ENCODE results near the gene EPHB1.

EPHB1 gene

DNA sequence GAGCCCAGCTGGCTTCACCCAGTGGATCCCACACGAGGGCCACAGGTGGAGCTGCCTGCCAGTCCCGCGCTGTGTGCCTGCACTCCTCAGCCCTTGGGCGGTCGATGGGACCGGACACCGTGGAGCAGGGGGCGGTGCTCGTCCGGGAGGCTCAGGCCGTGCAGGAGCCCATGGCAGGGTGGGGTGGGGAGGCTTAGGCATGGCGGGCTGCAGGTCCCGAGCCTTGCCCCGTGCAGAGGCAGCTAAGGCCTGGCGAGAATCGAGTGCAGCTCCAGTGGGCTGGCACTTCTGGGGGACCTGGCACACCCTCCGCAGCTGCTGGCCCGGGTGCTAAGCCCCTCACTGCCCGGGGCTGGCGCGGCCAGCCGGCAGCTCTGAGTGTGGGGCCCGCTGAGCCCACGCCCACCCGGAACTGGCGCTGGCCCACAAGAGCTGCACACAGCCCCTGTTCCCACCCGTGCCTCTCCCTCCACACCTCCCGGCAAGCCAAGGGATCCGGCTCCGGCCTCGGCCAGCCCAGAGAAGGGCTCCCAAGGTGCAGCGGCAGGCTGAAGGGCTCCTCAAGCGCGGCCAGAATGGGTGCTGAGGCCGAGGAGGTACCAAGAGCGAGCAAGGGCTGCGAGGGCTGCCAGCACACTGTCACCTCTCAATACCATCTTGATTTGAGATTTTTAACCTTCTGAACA is 121.4 kb downstream of the EPHB1 start:
- no peak for DNase-seq

DNA sequence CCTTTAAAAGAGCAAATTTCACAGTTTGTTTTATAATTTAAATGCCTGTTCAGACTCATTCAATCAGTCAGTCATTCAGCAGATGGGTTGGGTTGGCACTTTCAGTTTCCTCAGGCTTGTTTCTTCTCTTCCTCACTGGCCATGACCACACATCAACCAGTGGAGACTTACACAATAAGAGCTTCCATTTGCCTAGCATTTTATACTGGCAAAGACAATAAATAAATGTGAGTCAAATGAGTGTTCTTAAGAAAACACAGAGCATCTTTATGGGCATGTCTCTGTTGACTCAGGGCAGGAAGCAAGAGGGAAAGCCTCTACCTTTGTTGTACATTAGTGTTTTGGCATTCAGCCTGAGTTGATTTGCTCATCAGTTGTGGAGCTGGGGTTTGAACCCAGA is 122.6 kb downstream of the EPHB1 start:
- DNase-seq: no peak

DNA sequence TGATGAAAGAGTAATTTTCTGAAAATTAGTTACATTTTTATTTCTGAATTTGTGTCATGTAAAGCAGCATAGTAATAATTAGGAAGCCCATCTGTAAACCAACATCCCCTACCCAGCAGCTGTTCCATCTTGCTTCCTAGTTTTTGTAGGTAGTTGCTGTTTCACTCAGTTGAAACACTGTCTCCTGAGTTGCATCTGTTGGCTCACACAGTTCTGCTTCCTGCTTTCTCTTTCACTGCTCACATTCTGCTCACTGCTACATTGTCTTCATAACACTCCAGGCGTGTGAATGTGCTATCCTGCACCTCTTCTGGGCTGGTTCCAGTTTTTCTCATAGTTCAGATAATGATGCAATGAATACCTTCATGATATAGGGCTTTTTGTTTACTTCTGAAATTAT is 123.4 kb downstream of the EPHB1 start:
- DNase-seq: no peak

DNA sequence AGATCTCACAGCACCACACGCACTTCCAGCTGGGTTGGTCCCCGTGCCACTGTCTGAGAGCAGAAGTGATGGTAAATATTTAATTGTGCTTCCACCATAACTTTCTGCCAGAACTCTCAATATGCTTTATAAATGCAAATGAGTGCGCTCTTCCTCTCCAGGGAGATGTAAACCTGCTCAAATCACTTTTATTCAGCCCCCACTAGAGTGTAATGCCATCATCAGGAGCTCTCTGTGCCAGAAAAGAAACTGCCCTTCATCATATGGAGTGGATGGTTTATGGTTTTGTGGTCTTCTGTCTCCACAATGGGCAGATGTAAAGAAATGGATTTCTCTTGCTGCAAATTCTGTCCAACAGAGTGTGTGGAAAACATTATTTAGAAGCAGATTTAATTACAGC is 127.0 kb downstream of the EPHB1 start:
- no peak for DNase-seq

DNA sequence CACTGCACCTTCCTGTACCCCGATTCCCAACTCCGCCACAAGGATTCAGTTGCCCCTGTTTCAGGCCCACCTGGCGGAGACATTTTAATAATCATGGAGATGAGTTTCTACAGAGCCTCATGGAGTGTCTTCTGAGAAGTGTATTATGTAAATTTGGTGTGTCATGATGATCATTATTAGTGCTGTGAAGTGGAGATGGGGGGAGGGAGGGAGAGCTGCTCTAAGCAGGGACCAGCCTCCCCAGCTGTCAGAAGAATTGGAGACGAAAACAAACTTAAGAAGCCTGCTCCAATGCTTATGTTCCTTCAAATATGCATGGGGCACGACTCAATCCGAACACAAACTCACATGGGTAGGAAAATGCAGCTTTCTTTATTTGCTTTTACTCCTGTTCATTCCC is 127.8 kb downstream of the EPHB1 start:
- no peak for DNase-seq

DNA sequence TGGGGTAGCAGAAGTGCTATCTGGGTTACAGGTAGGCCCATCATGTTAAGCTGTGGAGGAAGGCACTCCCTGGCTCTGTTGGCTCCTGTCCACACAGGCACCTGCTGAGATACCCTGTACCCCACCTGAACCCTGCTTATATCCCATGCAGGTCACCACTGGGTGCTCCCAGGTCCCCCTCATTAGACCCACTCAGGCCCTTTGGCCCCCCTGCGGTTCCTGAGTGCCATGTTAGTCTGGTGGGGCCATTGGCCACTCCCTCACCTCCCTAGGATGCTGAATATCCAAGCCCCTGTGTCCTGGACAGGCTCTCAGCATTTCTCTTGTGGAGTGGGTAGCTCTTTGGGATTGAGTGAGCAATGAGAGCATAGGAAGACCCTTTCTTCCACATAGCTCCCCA is 128.2 kb downstream of the EPHB1 start:
- DNase-seq: no peak

DNA sequence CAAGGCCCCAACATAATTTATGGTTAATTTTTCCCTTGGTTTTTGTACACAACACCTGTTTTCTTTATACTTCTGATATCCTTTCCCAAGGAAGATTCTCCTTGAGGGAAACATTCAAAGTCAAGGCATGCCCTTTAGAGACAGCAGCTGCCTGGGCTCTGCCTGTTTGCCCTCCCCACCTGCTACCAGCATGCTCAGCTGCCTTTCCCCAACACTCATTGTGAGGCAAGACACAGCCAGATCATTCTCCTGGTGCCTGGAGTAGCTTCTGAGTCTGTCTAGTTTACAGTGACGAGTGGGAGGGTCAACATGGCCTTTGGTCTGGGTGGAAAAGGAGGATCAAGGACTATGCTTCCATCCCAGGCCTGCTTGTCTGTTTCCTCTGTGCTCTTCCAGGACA is 132.5 kb downstream of the EPHB1 start:
- DNase-seq: no peak

DNA sequence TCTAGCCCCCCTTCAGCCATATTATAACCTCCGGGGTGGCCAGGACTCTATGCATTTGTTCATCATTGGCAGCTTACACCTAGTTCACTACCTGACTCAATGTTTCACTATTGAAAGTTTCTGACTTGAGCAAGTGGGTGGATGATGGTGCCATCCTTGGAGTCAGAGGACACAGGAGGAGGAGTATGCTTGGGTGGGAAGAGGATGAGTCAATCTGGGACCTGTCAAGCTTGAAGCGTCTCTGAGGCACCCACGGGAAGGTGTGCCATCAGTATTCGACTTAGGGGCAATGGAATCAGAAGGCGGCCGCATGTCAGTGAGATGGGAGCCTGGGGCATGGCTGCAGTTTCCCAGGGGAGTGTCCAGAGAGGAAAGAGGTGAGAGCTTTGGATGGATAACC is 133.3 kb downstream of the EPHB1 start:
- no peak for DNase-seq

DNA sequence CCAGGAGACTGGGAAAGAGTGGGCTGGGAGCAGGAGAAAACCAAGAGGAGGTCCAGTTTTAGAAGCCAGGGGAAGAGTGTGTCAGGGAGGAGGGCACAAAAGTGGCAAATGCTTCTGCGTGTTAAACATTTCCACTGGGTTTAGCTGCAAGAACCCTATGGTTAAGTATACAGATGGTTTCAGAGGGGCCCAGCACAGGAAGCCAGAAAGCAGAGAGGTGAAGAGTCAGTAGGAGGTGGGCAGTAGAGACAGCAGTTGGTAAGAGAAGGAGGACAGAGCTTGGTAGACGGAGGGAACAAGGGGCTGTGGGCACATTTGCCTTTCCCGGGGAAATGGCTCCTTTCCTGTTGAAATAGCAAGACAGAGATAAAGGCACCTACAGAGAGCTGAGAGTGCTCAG is 133.8 kb downstream of the EPHB1 start:
- DNase-seq: no peak

DNA sequence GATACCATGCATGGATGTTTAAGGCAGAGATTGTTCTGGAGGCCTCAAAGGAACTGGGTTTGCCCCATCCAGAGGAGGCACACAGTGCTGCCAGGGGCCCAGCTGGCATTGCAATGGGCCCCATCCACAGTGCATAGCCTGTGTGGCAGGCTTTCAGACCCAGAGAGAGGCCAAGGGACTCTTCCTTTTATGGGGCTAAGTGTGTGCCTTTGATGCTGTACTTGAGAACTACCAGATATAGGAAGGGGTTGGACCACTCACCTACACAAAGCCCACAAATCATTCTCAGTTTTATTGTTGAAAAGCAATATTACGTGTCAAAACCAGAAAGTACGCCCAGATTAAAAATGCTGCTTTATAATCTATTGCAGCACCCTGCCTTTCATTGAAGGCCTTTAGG is 134.9 kb downstream of the EPHB1 start:
- DNase-seq: no peak

DNA sequence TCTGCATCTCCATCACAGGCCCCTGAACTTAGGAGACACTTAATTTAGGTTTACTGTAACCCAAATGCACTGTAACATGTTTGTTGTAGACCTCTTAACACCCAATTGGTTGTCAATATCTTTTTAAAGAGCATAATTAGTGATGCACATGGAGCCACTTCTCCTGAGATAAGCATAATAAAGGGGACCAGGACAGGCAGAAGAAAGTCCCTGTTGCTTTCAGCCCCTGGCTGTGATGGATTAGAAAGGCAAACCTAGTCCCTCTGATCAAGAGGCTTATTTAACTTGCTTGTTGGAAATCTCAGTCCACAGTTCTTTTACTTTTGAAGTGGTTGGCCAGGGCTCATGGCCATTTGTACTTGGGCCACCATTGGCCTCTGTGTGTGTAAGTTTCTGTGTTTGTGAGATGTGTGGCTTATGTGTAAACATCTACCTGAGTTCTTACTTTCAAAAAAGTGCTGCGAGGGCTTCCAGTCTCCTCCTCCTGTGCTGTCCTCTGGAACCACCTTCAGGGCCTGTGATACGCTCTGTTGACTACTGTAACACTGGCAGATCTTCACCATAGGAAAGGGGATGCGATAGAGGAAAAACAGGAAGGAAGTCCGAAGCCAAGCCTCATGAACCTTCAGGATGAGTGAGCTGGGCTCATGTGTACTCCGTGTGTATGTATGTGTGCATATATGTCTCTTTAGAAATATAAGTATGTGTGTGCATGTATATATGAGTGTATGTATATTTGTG is 136.2 kb downstream of the EPHB1 start:
- no peak for DNase-seq

DNA sequence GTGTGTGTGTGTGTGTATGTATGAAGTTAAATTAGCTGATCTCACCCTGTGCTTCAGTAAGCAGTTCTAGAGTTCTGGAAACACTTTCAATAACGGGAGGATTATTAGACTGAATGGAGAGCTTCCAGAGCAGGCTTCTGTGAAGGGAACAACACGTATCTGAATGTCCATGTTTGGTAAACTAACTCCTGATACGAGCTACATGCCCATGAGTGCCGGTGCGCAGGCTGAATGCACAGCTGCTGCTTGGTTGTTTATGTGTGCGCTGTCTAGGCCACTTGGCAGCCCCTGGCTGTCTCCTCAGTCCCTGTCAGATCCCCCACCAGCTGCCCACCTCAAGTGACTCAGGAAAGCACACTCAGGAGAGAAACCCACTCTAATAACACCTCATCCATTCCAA is 137.0 kb downstream of the EPHB1 start:
- DNase-seq: no peak

DNA sequence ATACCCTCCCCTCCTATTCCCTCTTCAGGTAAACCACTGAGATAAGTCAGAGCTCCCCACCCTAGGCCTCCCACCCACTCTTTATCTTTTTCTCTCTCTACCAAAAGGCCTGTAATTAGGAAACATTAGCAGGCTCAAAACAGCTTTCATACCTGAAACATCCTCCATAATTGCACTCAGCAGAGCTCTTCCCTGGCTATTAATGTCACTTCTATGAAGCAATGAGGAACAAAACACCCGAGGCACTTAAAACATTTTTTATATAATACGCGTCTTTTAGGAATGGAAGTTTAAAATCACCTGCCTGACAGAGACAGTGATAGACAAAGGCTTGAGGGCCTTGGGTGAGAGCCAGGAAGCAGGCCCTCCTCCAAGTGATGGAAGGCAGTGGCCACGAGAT is 138.9 kb downstream of the EPHB1 start:
- DNase-seq: no peak

DNA sequence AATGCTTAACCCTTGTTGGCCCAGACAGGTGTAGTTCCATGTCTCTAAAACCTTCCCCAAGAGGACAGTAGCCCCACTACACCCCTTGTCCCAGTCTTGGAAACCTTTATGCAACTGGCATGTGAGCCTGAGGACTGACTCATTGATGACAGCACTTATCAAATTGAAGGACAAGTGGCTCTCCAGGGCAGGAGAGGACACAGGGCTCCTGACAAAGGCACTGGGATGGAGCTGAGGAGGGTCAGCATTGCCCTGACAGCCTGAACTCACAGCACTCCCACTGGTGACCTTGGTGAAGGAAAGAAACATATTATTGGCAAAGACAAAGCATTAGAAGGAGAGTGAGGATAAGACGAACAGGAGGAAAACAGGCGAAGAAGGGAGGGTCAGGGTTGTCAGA is 139.9 kb downstream of the EPHB1 start:
- DNase-seq: no peak

DNA sequence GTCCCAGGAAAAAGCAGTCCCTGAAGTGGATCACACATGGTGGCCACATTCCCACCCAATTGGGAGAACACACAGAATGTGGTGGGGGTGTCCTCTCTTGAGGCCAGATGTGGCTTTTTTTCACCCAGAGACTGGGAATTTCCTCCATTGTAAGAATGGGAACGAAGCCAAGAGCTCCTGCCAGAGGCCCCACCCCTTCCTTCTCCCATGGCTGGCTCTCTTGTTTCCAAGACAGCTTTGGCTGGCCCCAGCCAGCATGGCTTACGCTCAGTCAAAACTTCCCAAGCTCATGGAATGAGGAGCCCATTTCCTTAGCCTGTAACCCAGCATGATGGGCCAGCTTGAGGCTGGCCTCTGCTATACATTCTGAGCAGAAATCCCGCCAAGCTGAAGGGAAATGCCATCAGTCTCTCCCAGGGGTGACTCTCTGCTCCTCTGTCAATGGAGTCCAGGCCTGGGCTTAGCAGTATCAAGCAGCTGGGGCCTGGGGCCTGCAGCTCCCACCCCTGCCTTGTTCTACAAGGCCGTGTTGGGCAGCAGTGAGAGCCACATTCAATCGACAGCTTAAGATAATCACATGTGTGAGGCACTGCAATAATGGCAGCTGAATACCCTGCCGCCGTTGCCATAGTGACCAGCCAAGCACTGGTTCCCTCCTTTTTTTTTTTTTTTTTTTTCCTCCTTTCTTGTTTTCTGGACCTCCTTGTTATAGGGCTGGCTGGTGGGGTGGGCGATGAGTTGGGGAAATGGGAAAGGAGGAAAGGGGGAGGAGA is 142.4 kb downstream of the EPHB1 start:
- no peak for DNase-seq

DNA sequence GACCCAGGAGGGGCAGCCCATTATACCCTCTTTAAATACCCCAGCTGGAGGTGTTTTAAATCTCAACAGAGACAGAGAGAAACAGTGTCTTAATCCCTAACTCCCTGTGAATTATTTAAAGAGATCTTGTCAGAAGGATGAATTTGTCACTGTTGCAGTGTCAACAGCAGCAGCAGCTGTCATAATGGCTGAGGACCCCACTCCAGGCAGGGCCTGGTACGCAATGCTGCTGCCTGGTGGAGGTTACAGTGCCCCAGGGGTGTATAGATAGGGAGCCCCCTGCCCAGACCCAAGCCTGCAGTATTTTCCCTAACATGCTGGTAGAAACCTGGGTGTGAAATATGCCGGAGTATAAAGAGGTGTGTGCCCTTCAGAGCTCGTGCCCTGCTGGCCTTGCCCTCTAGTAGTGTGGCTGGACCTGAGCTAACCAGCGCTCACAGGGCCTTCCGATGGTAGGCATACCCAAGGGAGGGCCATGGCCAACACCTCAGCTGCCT is 143.0 kb downstream of the EPHB1 start:
- no peak for DNase-seq

DNA sequence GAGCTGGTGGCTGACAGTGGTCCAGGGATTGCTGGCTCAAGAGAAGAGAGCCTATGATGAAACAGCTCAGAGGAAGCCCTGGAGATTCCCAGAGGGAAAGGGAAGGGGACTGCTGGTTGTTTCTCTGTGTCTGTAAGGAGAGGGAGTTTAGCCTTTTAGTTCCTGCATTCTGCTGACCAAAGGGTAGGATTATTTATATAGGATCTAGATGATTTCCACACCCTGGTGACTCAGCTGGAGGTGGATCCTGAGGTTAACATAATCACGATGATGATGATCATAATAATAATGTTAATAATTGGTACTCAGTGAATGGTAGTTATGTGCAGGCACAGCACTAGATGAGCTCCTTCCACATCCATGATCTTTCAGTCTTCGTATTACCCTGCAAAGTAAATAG is 144.9 kb downstream of the EPHB1 start:
- no peak for DNase-seq

DNA sequence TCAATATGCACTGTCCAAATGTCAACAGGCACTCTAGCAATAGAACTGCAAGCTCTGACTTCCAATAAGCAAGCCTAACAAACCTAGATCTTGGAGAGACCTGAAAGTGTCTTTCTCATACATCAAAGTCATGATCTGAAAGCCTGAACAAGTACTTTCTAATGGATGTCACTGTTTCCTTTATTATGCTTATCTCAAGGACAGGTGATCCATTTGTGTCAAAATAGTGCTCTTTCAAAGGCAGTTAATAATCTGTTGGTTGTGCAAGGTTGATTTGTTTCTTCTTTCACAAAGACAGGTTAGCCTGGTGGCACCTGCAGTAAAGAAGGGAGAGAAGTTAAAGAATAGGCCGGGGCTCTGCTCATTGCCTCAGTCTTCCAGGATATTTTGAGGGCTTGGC is 146.8 kb downstream of the EPHB1 start:
- DNase-seq: no peak

DNA sequence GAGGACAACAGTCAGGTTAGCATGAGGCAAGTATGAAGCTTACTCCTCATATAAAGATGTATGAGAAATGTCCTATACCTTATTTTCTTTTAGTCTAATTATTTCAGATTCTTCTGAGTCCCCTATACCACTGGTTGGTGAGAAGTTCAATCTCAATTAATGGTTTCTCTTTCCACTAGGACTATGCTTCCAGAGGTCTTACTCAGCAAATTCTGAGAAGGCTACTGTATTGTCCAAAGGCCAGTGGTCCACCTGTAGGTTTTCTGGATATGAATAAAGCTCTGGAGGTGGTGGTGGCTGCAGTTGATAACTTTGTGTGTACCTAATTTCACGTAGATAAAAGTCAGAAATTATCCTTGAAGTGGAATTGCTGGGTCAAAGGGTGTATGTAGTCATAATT is 149.4 kb downstream of the EPHB1 start:
- DNase-seq: no peak

DNA sequence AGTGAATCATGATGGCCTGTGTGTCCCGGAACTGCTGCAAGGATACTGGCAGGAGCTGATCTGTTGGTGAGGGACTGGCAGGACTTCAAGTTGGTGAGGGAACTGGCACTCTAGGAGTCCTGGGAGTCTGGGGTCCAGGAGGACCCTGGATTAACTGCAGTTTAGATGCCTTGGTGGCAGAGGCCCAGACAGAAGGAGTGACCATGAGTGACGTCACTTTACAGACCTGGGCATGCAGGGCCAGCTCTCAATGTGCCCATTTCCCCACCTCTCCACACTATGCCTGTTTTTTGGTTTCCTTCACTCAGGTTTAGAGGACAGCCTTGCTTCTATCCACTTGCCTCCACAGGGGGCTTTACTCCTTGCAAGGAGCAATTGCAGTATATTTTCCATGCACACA is 154.1 kb downstream of the EPHB1 start:
- no peak for DNase-seq

DNA sequence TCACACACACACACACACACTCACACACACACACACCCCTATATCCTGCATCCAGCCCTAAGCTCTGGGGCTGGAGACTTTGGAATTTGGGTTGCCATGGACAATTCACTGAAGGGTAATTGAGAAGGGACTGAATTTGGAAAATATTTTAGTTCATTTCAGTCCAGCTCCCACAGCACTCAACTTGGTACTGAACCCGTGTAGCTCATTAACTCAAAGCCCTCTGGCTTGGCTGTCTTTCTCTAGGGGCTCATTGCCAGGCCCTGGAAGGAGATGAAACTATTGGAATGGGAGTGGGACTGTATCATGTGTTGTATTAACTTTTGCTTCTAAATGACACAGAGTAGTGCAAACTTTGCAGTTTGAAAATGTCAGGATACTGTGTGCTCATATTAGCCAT is 157.3 kb downstream of the EPHB1 start:
- DNase-seq: no peak

DNA sequence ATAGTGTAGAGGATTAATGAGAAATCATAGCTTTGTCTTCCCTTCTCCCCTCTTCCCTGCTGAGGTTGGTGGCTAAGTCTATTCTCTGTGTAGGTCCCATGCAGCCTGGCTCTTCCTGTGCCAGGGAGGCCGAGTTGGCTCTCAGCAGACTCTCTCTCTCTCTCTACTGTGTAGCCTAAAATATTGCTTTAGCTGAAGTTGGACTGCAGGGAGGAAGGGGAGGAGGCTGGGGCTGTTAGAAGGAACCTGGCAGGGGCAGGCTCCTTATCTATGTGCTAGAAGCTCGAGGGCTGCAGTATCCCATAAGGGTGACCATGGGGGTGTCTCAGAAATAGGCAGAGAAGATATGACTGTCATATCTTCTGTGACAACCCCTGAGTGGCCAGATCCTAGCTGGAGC is 160.8 kb downstream of the EPHB1 start:
- DNase-seq: no peak

DNA sequence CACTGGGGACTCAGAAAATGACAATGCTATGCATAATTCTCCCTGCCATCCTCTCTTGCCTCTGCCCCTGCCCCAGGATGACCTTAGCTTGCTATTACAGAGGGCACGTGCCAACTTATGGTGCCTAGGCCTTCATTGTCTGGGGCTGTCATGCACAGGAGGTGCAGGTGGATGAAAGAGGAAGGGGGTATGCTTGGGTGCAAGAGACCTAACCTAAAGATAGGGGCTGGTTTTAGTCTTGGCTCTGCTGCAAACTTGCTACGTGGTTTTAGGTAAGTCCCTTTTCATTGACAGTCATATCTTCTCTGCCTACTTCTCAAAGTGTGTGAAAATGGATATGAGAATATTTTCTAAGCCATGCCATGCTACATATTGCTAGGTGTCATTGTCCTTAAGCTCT is 161.3 kb downstream of the EPHB1 start:
- no peak for DNase-seq

DNA sequence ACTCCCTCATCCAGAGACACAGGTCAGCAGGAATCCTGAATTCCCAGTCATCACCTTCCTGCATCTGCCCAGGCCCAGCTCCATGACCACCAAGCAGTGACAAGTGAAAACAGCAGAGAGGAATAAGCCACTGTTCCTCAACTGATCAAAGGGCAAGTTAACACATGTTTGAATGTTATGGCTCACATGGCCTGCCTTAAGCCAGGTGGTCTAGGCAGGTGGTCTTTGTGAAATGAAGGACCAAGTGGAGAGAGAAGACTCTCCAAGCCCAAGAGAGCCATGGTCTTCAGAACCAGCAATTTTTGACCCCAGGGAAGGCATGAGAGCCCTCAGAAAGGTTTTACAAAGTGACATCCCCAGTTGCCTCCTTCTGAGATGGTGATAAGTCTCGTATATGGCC is 161.8 kb downstream of the EPHB1 start:
- no peak for DNase-seq
